CD4-positive, alpha-beta T cell treated with Interleukin-15 for 4 hours (primary cell): ENCODE data around the gene PLA2G4B.
A peak's percentile ranks its signal among the peaks of the same experiment; 100 is the strongest.

Experiments used
- DNase-seq: peaks from one replicate; pipeline ENCODE4 v3.0.0-alpha.2; 2020; ENCODE audit warnings: low spot score

The PLA2G4B gene

DNA sequence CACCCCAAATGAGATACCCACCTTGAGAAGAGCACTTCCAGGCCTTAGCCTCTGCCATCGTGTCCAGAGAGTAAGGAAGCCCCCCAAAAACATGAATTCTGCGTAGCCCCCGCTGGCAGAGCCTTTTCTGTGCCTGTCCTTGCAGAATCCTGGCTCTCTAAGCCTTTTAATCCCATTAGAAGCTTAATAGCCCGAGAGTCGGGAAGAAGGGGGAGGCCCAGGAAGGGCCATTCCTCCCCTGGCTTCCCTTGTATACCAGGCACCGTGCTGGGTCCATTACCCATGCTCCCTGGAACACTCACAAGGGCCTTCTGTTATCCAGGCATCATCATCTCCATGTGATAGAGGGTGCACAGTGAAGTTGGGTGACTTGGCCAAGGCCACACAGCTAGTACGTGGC is 48.1 kb downstream of the PLA2G4B start:
- no peak for DNase-seq

DNA sequence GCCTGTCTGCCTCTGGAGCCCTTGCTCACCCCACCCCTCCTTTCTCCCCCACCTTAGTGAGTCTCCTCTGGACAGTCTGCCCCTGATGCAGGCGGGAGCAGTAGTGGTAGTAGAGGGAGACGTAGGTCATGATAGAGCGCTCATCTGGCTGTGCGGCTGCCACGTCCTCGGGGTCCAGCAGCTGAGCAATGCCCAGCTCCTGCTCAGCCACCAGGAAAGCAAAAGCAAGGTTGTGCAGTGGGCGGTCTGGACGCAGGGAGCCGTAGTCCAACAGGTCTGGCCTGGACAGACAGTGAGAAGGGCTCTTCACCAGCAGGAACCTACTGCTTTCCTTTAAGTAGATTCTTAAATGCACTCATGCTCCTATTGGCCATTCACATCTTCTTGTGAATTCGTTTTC is 48.5 kb downstream of the PLA2G4B start:
- DNase-seq, result no peak

DNA sequence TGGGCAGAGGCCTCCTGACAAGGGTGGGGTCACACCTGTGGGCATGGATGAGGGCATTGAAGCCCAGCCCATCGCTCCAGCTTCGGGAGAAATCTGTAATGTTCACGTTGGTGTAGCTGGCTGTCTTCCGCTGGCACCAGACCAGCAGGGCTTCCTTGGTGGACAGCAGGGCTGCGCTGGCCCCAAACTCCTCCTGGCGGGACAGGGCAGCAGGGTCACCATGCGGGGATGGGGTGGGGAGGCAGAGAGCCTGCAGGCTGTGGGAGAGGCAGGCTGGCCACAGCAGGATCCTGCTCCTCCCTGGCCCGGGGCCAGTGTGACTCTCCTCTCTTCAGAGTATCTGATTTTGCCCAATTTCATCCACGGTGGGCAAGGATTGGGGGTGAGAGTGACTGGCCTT is 49.2 kb downstream of the PLA2G4B start:
- no peak for DNase-seq

DNA sequence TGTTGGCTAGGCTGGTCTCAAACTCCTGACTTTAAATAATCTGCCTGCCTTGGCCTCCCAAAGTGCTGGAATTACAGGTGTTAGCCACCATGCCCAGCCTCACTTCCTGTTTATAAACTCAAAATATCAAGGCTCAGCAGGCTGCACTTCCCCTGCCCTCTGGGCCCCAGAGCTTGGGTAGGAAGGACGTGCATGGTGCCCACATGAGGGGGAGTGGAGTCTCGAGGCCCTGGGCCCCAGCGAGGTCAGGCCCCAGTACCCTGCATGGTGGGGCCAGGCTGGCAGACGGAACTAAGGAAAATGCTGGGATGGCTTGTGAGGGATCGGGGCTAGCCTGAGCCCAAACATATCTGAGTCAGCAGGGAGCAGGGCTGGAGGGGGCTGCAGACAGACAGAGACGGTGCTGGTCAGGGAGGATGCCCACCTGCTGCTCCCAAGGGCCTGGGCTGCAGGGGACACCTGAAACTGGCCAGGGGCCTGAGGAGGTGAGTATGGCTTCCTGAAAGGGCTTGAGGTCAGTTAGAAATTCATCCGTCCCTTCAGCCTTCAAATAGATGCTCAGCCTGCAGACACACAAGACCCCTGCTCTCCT is 50.1 kb downstream of the PLA2G4B start:
- DNase-seq, result no peak

DNA sequence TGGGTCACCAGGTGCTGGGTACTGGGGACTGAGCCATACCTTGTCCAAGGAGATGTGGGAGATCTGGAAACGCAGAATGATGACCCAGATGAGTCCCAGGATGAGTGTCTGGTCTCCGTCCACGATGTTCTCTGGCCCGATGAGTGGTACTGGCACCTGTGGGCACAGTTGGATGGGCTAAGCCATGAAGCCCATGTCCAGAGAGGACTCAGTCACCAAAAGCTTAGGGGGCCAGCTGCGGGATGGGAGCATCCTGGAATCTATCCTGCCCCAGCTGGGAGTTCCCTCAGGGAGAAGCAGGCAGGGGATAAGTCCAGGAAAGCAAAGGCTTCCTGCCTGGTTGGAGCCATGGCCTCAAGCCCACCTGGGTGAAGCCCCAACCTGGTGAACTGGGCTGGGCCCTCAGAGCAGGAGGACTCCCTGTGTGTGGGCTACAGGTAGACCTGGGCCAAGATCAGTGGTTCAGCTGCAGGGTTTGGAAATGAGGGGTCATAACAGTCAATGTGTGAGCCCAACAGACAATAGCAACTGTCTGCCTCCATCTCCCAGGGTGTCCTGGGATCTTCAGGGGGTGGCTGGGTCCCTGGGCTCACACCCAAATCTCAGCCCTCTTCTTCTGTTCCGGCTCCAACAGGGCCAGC is 51.5 kb downstream of the PLA2G4B start:
- DNase-seq, result no peak

DNA sequence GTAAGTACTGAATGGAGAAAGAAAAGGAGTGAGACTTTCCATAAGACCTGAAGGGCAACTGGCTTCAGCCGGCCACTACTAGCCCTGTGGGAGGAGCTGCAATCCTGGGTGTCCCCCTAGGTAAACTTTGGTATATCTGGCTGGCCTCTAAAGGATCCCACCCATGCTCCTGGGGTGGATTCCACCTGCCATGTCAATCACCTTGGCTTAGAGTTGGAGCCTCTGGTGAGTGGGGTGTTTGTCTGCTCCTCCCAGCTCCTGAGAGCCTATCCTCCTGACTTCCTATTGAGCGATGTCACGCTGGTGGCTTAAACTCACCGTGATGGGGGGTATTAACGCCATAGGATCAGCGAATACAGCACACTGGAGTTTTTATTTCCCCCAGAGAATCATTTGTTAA is 52.6 kb downstream of the PLA2G4B start:
- no peak for DNase-seq

DNA sequence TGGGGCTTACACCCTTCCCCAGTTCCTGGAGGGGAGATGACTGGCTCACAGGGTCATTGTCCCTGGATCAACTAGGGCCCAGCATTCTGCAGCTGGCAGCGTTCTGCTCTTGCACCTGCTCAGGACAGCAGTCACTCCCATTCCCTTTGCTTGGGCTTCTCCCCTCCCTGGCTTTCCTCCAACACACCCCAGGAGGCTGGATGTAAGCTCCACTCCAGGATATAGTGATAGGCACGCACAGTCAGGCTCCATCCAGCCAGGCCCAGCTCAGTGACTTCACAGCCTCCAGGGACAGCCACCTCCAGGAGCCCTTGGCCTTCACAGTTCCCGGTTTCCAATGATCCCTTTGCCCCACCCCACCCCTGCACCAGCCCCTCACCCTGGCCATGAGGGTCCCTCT is 53.3 kb downstream of the PLA2G4B start:
- no peak for DNase-seq

DNA sequence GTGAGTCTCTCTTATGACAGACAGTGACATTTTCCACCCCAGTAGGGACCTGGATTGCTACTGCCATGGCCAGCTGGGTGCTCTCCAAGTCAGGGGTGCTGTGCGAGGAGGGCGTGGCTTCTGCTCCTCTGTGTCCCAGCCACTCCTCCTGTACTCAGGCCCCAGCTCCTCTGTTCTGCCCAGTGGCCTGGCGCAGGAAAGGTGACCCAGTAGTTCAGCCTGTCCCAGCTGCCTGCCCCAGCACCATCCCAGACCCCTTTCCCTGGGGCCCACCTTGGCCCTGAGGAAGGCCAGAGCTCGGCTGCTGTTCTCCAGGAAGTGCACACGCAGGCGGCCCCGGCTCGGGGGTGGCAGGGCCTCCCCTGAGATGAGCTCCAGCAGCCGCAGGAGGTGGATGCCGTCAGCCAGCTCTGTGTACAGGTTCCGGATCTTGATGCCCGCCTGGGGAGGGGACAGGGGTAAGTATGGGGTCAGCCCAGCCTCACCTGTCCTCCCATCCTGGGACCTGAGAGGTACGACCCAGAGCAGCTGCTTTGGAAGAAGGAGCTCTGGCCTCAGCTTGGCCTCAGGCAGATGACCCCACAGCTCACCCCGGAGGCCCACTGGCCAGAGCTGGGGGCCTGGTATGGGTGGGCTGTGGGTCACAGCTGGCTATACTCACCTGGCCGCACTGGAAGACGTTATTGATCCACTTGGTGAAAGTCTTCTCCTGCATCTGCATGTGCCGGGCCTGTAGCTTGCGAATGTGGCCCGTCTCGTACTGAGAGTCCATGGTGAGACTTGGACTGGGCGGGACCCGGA is 54.2 kb downstream of the PLA2G4B start:
- no peak for DNase-seq

DNA sequence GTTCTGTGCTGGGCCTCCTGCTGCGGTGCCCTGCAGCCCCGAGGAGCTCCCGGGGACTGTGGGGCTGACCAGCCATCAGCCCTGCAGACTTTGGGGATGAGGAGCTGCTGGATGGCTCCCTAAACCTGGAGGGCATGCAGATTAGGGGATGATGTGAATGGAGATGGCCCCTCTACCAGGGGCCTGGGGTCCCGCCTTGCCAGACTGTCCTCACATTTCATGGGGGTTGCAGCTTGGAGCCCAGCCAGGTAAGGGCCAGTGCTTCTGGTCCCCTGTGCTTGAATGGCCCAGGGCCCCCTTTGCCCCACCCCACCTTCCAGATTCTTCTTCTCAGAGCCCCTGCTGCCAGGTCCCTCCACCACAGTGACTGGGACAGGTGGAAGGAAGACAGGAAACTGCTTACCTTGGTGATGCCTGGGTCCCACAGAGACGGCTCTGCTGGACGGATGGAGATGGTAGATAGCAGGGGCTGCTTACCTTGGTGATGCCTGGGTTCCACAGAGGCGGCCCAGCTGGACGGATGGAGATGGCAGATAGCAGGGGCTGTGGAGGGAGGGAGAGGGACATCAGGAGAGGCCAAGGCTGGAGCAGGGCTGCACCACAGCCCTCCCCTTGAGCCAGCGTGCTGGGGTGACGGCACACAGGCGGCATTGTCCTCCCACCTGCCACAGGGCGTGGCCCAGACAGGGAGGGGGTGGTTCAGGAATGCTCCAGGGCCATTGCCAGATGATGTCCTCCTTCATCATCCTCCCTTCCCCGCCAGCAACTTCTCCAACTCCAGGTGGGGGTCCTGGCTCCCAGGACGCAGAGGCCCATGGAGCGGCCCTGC is 55.0 kb downstream of the PLA2G4B start, which contains the start of gene SPTBN5:
SPTBN5 (minus strand) TSS at position 632 of the 829 bp plus-strand sequence; CDS start at position 76, 556 bp downstream.
- DNase-seq, result no peak

DNA sequence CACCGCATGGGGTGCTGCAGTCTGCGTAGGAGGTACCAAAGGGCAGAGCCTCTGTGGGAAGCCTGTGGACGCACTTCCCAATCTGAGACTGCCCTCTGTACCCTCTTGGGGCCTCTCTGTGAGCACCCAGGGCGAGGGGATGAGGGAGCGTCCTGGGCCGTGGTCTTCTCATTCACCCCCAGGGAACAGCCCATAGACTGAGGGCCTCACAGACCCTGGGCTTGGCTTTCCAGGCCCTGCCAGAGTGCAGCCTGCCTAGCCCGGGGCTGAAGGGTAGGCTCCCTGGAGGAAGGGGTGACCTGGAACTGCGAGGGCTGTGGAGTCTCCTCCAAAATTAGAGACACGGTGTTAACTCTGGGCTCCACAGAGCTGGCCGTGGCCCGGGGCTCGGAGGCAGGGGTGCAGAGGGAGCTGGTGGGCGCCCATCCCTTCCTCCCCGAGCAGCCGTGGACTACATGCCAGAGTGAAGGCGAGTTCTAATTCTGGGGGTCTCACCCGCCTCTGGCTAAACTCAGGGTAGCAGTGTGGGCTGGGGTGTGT is 55.7 kb downstream of the PLA2G4B start:
- DNase-seq, result no peak

DNA sequence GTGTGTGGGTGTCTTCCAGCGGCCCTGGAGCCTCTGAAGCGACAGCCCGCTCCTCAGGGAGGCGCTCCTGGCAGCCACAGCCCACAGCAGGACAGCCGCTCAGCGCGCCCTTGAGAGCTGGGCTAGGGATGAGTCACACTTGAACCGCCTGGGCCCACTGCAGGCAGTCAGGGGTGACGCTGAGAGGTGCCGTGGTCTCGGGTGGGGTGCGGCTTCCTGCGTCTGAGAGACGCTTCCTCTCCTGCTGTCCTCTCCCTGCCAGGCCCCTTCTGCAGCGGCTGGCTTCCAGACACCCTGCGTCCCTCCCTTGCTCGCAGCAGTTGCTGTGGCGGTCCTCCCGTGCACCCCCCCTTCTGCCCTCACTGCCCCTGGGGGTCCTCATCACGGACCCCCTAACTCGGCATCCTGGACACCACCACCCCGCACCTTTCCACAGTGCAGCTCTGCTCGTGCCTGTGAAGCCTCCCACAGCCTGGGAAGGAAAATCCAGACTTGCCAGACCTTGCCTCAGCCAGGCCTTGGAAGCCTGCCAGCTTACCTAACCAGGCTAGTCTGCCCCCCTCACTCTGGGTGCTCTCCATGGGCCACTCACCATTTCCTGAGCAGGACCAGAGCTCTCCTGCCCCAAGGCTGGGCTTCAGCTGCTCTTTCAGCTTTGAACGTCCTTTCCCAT is 56.3 kb downstream of the PLA2G4B start:
- DNase-seq, result peak; percentile 94

DNA sequence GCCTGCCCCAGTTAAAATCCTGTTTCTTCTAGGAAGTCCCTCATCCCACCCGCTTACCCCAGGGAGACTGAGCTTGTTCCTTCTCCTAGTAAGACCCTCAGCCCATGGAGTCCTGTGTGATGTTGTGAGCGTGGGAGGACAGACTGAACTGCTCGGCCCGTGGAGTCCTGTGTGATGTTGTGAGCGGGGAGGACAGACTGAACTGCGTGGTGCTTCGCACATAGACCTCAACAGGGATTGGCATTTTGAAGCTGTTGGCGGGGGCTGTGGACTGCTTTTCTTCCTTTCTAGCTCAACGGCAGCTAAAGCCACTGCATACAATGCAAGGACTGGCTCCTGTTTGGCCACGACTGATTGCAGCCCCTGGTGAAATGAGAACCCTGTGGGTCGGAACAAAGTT is 56.8 kb downstream of the PLA2G4B start:
- no peak for DNase-seq

DNA sequence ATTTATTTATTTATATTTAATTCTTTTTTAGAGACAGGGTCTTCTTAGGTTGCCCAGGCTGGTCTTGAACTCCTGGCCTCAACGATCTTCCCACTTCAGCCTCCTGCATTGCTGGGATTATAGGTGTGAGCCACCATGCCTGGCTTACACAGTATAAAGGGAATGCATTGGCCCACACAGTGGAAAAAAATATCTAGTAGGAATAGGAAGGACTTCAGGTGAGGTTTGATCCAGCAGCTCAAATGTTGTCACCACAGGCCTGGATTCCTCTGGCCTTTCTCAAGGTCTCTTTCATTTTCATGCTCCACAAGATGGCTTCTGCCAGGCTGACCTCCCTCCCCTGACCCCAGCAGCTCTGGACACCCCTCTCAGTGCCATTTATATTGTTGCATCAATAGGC is 57.3 kb downstream of the PLA2G4B start:
- DNase-seq, result no peak

DNA sequence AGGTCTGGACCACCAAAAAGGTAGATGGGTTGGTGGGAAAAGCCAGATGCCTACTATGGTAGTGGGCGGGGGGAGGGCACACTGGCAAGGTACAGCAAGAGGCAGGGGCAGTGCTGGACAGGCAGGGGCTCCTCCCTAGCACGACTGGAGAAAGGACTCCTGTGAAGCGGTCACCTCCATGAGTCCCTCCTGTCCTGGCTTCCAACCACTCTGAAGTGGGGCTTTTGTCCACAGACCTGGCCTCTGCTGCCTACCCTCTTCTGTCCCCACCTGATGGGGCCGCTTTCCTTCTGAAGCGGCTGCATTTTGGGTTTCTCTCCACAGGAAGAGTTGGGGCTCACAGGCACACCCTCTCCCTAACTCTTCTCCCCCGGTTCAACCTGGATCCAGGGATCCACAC is 57.9 kb downstream of the PLA2G4B start:
- no peak for DNase-seq

DNA sequence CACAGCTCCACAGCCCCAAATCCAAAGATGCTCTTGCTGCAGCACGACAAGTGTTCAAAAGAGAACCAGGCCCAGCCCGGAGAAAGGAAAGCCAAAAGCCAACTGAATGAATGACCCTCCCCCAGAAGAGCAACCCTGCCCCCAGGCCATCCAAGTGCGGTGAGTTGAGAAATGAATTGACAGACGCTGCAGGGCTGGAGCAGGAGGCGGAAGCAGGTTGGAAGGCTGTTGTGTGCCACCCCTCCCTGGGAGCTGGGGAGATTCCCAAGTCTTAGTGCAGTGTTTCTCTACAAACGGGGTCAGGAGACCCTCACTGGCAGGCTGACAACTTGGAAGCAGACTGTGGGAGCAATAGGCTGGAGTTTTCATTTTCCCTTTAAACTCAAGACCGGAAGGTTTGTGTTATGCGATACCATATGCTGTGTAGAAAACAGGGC is 58.7 kb downstream of the PLA2G4B start:
- no peak for DNase-seq
